ENCODE measurements around the gene ADAMTS17.

The ADAMTS17 gene

DNA sequence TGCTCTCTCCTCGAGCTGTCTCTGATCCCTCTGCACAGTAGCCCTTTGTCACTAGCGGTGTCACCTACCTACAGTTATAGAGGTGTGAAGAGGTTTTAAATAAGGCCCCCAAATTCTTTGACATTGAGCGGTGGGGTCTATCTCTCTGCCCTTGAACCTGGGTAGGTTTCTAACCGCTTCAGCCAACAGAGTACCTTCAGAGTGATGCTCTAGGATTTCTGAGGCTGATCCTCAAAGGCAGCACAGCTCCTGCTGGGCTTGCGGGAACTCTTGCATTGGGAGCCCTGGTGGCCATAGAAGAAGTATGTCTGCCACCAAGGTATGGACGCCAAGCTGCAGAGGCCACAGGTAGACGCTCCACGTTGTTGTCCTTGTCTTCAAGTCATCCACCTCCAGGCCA is 35.7 kb downstream of the ADAMTS17 start:
- TF ChIP-seq, protein P1, sequence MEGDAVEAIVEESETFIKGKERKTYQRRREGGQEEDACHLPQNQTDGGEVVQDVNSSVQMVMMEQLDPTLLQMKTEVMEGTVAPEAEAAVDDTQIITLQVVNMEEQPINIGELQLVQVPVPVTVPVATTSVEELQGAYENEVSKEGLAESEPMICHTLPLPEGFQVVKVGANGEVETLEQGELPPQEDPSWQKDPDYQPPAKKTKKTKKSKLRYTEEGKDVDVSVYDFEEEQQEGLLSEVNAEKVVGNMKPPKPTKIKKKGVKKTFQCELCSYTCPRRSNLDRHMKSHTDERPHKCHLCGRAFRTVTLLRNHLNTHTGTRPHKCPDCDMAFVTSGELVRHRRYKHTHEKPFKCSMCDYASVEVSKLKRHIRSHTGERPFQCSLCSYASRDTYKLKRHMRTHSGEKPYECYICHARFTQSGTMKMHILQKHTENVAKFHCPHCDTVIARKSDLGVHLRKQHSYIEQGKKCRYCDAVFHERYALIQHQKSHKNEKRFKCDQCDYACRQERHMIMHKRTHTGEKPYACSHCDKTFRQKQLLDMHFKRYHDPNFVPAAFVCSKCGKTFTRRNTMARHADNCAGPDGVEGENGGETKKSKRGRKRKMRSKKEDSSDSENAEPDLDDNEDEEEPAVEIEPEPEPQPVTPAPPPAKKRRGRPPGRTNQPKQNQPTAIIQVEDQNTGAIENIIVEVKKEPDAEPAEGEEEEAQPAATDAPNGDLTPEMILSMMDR (IDR thresholded peaks at IDR 0.05; ENCODE audit: low read depth, low read length, missing control alignments), result no peak
- DNase-seq (ENCODE audit: low read depth), result no peak

DNA sequence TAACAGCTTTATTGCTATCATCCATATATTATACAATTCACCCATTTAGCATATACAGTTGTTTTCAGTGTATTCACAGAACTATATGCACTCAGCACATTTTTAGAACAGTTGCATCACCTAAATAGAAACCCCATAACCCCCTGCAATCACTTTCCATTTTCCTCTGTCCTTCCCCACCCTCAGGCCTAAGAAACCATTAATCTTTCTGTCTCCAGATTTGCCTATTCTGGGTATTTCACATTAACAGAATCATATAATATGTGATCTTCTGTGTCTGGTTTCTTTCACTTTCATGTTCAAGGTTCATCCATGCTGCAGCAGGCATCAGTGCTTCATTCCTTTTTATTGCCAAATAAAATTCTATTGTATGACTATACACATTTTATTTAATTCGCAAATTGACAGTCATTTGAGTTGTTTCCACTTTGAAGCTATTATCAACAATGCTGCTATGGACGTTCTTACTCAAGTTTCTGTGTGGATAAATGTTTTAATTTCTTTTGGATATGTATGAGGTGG is 39.8 kb downstream of the ADAMTS17 start:
- H3K4me3 ChIP-seq (ENCODE audit: low read depth, low read length), result no peak overlapping the region
- TF ChIP-seq, protein P1 (IDR thresholded peaks at IDR 0.05; ENCODE audit: low read depth, low read length, missing control alignments), result no peak
- no peak for DNase-seq (ENCODE audit: low read depth)

More for the DNA sequence above, 35.7 kb downstream of the ADAMTS17 start:
- H3K4me3 ChIP-seq (ENCODE audit: low read depth, low read length), result no peak overlapping the region

DNA sequence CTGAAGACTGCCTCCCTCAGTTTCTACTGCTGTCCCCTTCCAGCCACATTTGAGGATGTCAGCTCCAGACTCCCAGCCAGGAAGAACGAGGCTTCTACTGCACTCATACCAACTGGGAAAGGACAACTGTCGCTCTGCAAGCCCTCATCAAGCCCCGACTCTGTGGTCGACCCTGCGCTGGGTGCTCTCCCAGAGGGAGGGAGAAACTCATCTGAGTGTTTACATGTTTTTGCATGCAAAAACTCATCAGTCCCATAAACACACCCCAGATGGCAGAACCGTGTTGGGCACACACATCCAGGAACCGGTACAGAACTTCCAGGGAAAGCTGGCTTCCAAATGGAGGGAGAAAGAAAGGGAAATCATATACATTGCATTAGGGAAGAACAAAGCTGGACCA is 43.5 kb downstream of the ADAMTS17 start:
- TF ChIP-seq, protein P1 (IDR thresholded peaks at IDR 0.05; ENCODE audit: low read depth, low read length, missing control alignments), result no peak
- no peak overlapping the region for H3K4me3 ChIP-seq (ENCODE audit: low read depth, low read length)

DNA sequence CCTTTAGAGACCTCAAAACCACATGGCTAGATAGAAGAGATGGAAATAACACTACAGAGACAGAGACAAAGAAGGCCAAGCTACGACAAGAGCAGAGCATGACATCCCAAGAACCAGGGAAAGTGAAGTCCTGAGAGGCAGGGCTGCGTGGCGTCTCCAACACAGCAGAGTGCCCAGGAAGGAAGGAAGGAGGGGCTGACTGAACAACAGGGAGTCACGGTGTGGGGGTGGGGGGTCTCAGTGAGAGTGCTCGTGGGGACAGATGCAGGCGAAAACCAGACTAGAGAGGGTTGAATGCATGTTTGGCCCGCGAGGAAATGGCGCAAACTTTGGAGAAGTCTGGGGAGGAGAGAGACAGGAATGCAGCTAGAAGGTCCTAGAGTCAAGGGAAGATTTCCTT is 44.0 kb downstream of the ADAMTS17 start:
- DNase-seq (ENCODE audit: low read depth), result no peak
- no peak overlapping the region for H3K4me3 ChIP-seq (ENCODE audit: low read depth, low read length)
- TF ChIP-seq, protein P1 (IDR thresholded peaks at IDR 0.05; ENCODE audit: low read depth, low read length, missing control alignments), result no peak

More for the DNA sequence above, 43.5 kb downstream of the ADAMTS17 start:
- DNase-seq (ENCODE audit: low read depth), result no peak

DNA sequence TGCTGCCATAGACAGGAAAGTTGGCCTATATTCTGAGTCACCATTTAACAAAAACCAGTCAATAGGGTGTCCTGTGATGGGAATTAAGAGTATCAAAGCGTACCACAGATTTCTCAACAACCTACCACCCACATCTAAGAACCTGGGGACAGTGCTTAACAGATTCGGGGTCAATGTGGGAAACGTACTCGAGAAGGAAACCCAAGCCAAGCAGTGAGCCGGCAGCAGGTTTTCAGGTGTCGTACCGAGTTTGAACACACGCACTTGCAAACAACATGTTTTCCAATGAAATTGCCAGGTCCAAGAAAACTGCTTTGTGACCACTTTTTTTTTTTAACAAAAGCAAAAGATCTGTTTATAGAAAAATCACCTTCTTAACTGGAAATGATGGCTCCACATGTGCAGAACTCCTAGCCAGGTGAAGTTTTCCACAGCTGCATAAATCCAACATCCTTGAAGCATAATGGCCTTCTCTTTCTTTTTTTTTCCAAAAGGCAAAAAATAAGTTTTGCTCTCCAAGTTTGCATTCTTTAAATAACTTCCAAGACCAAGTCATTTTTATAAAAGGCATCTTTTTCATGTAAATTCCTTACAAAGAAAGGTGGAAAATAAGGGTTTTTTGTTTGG is 45.7 kb downstream of the ADAMTS17 start:
- TF ChIP-seq, protein P1 (IDR thresholded peaks at IDR 0.05; ENCODE audit: low read depth, low read length, missing control alignments), result no peak
- H3K4me3 ChIP-seq (ENCODE audit: low read depth, low read length), result no peak overlapping the region
- DNase-seq (ENCODE audit: low read depth), result no peak

DNA sequence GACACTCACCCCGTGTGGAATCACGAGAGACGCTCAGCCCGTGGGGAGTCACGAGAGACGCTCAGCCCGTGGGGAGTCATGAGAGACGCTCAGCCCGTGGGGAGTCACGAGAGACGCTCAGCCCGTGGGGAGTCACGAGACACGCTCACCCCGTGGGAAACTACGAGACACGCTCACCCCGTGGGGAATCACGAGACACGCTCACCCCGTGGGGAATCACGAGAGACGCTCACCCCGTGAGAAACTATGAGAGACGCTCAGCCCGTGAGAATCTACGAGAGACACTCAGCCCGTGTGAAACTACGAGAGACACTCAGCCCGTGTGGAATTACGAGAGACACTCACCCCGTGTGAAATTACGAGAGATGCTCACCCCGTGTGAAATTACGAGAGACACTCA is 49.8 kb downstream of the ADAMTS17 start:
- H3K4me3 ChIP-seq (ENCODE audit: low read depth, low read length), result no peak overlapping the region
- DNase-seq (ENCODE audit: low read depth), result no peak
- TF ChIP-seq, protein P1 (IDR thresholded peaks at IDR 0.05; ENCODE audit: low read depth, low read length, missing control alignments), result no peak

DNA sequence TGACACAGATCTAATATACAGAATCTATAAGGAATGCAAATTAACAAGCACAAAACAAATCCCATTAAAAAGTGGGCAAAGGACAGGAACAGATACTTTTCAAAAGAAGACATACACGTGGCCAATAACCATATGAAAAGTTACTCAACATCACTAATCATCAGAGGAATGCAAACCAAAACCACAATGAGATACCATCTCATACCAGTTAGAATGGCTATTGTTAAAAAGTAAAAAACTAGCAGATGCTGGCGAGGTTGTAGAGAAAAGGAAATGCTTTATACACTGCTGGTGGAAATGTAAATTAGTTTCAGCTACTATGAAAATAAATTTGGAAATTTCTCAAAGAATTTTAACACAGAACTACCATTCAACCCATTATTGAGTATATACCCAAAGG is 50.7 kb downstream of the ADAMTS17 start:
- TF ChIP-seq, protein P1 (IDR thresholded peaks at IDR 0.05; ENCODE audit: low read depth, low read length, missing control alignments), result no peak
- H3K4me3 ChIP-seq (ENCODE audit: low read depth, low read length), result no peak overlapping the region
- DNase-seq (ENCODE audit: low read depth), result no peak

All from GM12864 (cell line).